Adrenal gland (tissue), 5 donors: ENCODE results near the gene KDM2B.

Experiments
- CTCF ChIP-seq, 6 experiments: fragments of 450-650 bp in 4 of 6; fragments of 200-600 bp in 2 of 6; sonication (generic) in 1 of 6; IDR thresholded peaks; 1 replicate in 5 of 6; 2 replicates in 1 of 6; pipeline versions ENCODE4 v1.5.1 to v1.8.0; 2016 to 2021; ENCODE audit warnings: antibody characterized with exemption in 6 of 6, mild to moderate bottlenecking in 2 of 6, moderate library complexity in 1 of 6
- POLR2A ChIP-seq, 2 donors: fragments of 450-650 bp; IDR thresholded peaks; one replicate each; pipeline ENCODE4 v1.6.1; 2017; ENCODE audit warnings: antibody characterized with exemption in 2 of 2, mild to moderate bottlenecking in 2 of 2, moderate library complexity in 1 of 2
- donor health status: DM: no; HTN: no; CAD: no.

GRCh38 chr12:121512561-121512960, 68.3 kb downstream of the KDM2B start:
- TF ChIP-seq CTCF (IDR thresholded peaks at IDR 0.05) (no peak), POLR2A (IDR thresholded peaks at IDR 0.05) (no peak)
